Endothelial cell of coronary artery (primary cell): ENCODE data around the gene DRD1. TPM values are rescaled to one million over a fixed set of nuclear protein-coding genes. Genes with fewer than 3 reads are reported as not detected.

ENCODE experiments used
- total RNA-seq: library from RNA; depleted of rRNA; stranded (reverse); fragments of >200 nt; gene quantifications from 2 replicates; pipeline ENCODE4 v1.2.3, GENCODE V29; 2014

DRD1 gene
- not detected in 2 replicates for total RNA-seq

DNA sequence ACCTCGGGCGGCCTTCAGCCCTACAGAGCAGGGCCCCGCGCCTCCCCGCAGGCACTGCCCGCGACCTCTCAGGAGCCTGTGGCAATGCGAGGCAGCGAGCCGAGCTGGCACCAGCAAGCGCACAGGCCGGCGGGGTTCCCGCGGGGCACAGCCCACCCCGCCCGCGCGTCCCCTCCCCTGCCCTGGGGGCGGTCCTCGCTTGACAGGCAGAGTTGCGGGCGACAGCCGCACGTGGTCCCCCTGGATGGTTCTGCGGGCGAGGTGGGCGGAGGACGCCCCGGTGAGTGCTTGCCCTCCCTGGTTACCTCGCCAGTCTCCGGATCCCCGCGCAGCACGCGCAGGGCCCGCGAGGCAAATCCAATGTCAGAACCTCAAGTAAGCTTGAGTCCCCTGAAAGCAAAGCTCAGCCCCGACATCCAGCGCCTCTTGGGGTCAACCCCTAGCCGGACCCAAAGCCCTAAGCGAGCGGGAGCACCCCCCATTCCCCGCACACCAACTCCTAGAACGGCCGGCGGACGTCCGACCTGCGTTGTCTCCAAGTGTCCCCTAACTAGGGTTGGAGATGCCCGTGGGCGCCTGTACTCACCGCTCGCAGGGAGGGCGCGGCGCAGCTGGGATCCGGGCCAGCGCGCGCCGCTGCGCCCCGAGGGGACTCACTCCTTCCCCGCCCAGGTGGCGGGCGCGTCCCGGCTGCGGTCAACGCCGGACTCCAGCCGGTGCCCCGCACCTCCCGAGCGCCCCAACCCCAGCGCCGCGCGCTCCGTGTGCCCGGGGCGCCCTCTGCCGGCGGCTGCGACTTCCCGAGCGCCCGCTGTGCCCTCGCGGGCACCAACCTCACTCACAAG is at the start of gene DRD1:
Gene DRD1 (minus strand): TSS at position 123 of the 845 bp plus-strand sequence. CDS start 1,083 bp downstream, outside the sequence.

DNA sequence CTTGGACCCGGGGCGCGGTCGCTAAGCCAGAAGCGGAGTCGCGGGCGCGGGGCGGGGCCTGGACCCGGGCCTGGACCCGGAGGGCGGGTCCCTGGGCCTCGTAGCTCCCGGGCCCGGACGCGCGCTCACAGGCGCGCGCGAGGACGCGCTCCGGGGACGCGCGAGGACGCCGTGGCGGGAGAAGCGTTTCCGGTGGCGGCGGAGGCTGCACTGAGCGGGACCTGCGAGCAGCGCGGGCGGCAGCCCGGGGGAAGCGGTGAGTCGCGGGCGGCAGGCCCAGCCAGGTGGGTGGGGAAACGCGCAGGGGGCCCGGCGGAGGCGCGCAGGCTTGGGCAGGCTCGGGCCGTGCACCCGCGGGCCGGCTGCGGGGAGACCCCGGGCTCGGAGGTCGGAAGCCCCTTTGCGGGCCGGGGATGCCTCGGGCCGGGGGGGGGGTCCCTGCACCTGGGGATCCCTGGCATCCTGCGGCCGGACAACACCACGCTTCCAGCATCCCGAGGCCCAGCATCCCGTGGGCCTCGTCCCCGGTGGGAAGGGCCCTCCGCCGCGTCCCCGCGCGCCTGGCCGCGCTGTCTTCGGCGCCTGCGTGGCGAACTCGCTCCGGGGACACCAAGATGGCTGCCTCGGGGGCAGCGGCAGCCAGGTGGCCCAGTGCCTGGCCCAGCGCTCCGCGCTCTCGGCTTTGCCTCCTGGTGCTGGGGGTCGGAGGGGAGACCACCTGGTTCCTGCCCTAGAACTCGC is 34.6 kb upstream of the DRD1 start, which contains the start of gene SFXN1:
Gene SFXN1 (plus strand): TSS at position 177 of the 741 bp plus-strand sequence. CDS start 13,544 bp downstream, outside the sequence.

Other genes starting within 250 kb of the DRD1 start
- gene SFXN1, start 34.4 kb upstream of the DRD1 start, total RNA-seq = 93.7 and 114 TPM in 2 replicates
- gene HRH2, start 213.9 kb upstream of the DRD1 start, total RNA-seq = under 0.01 and 0.09 TPM in 2 replicates